Measurements from ENCODE around the gene ARAF.
A peak's percentile ranks its signal among the peaks of the same experiment; 100 is the strongest.

ARAF gene

DNA sequence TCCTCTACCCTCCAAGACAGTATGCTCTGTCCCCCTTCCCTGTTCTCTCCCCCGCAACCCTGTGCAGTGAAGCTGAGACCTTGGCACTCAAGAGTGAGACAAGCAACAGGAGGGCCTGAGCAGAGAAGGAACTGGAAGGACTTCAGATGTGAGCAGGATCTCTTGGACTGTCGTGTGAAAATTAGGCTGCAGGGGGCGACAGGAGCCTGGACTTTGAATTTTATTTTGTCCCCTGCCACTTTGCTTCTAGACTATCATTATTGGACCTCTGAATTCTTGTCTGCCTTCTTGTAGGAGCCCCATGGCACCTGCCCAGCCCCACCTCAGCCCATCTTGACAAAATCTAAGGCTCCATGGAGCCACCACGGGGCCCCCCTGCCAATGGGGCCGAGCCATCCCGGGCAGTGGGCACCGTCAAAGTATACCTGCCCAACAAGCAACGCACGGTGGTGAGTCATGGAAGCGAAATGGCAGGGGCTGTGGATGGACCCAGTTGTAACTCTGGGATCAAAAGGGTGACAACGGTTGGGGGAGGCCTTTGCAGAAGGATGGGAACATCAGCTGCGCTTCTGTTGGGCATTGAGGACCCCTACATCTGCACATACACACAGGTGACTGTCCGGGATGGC lies 1.7 kb downstream of the ARAF start:
- Histone ChIP-seq H3K27ac (no peak overlapping the region), H3K4me3 (no peak overlapping the region)

GRCh38 chrX:47563801-47564315 lies 2.9 kb downstream of the ARAF start:
- Histone ChIP-seq H3K27ac (no peak overlapping the region), H3K4me3 (no peak overlapping the region)

GRCh38 chrX:47564438-47565085 lies 3.6 kb downstream of the ARAF start:
- Histone ChIP-seq H3K4me3 (no peak overlapping the region), H3K27ac (no peak overlapping the region)

DNA sequence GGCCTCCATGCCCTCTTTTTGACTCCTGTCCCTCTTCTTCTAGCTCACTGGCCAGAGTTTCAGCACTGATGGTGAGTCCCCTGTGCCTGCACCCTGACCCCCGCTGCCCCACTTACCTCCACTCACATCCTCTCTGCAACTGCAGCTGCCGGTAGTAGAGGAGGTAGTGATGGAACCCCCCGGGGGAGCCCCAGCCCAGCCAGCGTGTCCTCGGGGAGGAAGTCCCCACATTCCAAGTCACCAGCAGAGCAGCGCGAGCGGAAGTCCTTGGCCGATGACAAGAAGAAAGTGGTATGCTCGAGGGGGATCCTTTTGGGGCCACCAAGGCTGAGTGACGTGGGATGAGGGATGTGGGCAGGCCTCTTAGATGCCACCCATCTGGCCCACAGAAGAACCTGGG lies 5.8 kb downstream of the ARAF start:
- Histone ChIP-seq H3K27ac (no peak overlapping the region), H3K4me3 (no peak overlapping the region)

- no peak overlapping the region for H3K4me3 ChIP-seq
- H3K27ac ChIP-seq = no peak overlapping the region
Measured at GRCh38 chrX:47568656-47569295, 7.8 kb downstream of the ARAF start.

- Histone ChIP-seq H3K4me3 (no peak overlapping the region), H3K27ac (no peak overlapping the region)
Measured at GRCh38 chrX:47570794-47571193, 9.8 kb downstream of the ARAF start.

DNA sequence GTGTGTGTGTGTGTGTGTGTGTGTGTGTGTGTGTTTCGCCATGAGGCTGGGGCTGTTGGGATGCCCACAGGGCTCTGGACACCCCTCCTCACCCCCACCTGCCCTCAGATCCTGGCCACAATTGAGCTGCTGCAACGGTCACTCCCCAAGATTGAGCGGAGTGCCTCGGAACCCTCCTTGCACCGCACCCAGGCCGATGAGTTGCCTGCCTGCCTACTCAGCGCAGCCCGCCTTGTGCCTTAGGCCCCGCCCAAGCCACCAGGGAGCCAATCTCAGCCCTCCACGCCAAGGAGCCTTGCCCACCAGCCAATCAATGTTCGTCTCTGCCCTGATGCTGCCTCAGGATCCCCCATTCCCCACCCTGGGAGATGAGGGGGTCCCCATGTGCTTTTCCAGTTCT lies 10.2 kb downstream of the ARAF start:
- Histone ChIP-seq H3K4me3 (no peak overlapping the region), H3K27ac (no peak overlapping the region)

- H3K4me3 ChIP-seq = no peak overlapping the region
- H3K27ac ChIP-seq = no peak overlapping the region
Measured at GRCh38 chrX:47571896-47572295, 10.9 kb downstream of the ARAF start.

DNA sequence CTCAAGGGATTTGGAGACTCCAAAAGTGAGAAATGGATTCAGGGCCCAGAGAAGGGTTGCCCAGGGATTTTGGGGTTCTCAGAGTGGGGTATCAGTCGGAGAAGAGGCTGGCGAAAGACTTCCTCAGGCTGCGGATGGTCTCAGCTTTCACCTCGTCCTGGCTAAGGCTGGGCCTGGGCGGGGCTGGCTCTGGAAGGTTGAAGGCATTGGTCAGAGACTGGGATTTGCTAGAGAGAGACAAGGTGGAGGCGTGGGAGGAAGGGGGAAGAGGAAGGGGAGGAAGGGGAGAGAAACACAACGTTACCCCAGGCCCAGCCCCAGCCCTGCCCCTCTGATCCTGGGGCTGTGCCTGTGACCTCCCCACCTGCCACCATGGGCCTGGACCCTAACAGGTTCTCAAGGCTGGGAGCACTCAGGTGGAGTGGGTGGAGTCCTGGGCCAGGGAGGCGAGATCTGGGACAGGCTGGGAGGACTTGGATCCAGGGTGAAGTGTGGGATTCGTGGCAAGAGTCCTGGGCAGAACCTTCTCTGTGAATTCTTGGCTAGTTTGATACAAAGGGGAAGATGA lies 11.9 kb downstream of the ARAF start:
- Histone ChIP-seq H3K4me3 (no peak overlapping the region), H3K27ac (peak overlapping the region in 2 of 21 experiments; percentile 26 to 87)

GRCh38 chrX:47573341-47574075 lies 12.5 kb downstream of the ARAF start:
- Histone ChIP-seq H3K27ac (peak overlapping the region in 16 of 21 experiments; percentile 6 to 87 (median 65)), H3K4me3 (peak overlapping the region in 1 of 7 experiments; percentile 25)

DNA sequence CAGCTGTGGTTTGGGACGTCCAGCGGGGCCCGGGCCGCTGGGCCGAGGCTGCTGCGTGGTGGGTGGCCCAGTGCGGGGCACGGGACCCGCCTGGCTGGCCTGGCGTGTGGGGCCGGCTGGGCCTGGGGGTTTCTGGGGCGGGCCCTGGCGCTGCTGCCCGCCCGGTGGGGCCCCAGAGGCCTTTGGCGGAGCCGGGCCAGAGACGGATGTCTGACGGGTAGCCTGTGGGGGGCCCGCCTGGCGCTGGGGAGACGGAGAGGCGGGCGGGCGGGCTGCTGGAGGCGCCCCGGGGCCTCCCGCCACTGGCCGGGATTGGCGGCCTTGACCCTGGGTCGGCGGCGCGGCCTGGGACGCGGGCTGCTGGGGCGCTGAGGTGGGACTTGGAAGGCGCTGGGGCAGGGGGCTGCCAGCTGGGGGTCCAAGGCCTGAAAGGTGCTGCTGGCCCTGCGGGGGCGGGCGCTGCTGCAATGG lies 13.1 kb downstream of the ARAF start:
- peak overlapping the region in 1 of 7 experiments; percentile 25 for H3K4me3 ChIP-seq
- peak overlapping the region in 16 of 21 experiments; percentile 6 to 87 (median 65) for H3K27ac ChIP-seq

- Histone ChIP-seq H3K27ac (peak overlapping the region in 11 of 21 experiments; percentile 6 to 87 (median 72)), H3K4me3 (peak overlapping the region in 1 of 7 experiments; percentile 25)
Measured at GRCh38 chrX:47574547-47575301, 13.7 kb downstream of the ARAF start.

GRCh38 chrX:47576021-47576898 lies 15.3 kb downstream of the ARAF start:
- Histone ChIP-seq H3K4me3 (no peak overlapping the region), H3K27ac (no peak overlapping the region)

GRCh38 chrX:47577424-47577823 lies 16.4 kb downstream of the ARAF start:
- Histone ChIP-seq H3K4me3 (no peak overlapping the region), H3K27ac (no peak overlapping the region)

- Histone ChIP-seq H3K4me3 (no peak overlapping the region), H3K27ac (no peak overlapping the region)
Measured at GRCh38 chrX:47577901-47578300, 16.9 kb downstream of the ARAF start.

DNA sequence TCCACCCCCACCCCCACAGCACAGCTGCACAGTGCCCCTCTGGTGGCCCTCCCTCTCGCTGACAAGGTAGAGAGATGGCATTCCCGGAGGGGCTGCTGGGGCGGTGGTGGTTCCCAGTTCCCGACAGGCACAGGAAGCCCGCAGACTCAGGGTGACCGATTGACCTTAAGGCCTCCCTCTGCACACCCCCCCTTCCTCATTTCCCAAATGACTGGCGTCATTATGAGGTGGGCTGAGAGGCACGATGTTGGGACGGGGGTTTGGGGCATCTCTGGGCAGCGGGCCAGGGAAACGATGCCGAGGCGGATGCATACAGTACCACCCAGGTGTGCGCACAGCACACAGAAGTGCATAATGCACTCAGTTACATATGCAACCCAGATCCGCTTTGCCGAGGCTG lies 17.7 kb downstream of the ARAF start:
- Histone ChIP-seq H3K4me3 (no peak overlapping the region), H3K27ac (no peak overlapping the region)

DNA sequence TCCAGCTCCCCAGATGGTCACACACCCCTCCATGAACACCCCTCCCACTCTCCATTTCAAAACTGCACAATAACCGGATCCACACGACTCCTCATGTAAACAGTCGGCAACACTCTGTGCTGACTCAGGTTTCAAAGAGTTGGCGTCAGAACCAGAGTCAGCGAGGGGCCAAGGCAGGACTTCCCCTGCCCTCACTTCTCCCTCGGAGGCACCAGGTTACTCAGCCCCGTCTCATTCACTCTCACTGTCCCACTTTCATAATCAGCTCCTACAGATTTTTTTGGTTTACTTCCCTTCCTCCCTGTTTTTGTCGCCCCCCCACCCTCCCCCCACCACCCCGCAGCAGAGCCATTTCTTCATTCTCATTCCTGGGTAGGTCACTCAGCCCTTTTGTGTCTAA lies 18.5 kb downstream of the ARAF start:
- H3K4me3 ChIP-seq = no peak overlapping the region
- no peak overlapping the region for H3K27ac ChIP-seq
